H1 (cell line): Measurements from ENCODE around the gene DCUN1D4. TPM values are rescaled to one million over a fixed set of nuclear protein-coding genes. Genes with fewer than 3 reads are reported as not detected.

ENCODE experiments used
- CTCF ChIA-PET: fragments of 300-600 bp; sonication (Branson Sonifier 250); formaldehyde crosslinking; loops from one replicate; lab custom pipeline; 2021; ENCODE audit not compliant: partially characterized antibody; lab: Charles Lee
- POLR2A ChIA-PET: fragments of 300-600 bp; sonication (Branson Sonifier 250); formaldehyde crosslinking; loops from one replicate; lab custom pipeline; 2021; ENCODE audit warnings: inconsistent platforms; ENCODE audit not compliant: partially characterized antibody; lab: Charles Lee
- DNase-seq, 2 experiments: peaks; one replicate each; pipeline versions ENCODE4 v3.0.0 to v3.0.0-alpha.2; 2010 to 2022; ENCODE audit warnings: low spot score in 2 of 2, low read depth in 1 of 2, mixed read lengths in 1 of 2
- FAIRE-seq: peaks from 2 replicates; lab custom pipeline; 2011; peaks lifted over from hg19 to GRCh38; lab: Jason Lieb, UNC
- H2AFZ ChIP-seq: 2 replicates; pipeline ENCODE4 v1.8.1; 2012; ENCODE audit warnings: low read length, inconsistent platforms
- H2AK5ac ChIP-seq: 2 replicates; pipeline ENCODE4 v1.6.1; 2013; ENCODE audit warnings: low read depth, low read length
- H2BK120ac ChIP-seq: replicated peaks from 2 replicates; pipeline ENCODE3; 2013; ENCODE audit warnings: low read depth, low read length, inconsistent platforms
- H2BK12ac ChIP-seq: 2 replicates; pipeline ENCODE4 v1.6.1; 2013; ENCODE audit warnings: low read depth, low read length
- H2BK15ac ChIP-seq: 2 replicates; pipeline ENCODE4 v1.6.1; 2013; ENCODE audit warnings: low read length
- H2BK20ac ChIP-seq: 2 replicates; pipeline ENCODE4 v1.6.1; 2013; ENCODE audit warnings: low read length
- H2BK5ac ChIP-seq: 2 replicates; pipeline ENCODE4 v1.6.1; 2013; ENCODE audit warnings: low read depth, low read length
- H3K14ac ChIP-seq: 2 replicates; pipeline ENCODE4 v1.6.1; 2013; ENCODE audit warnings: inconsistent platforms; ENCODE audit not compliant: insufficient read length
- H3K18ac ChIP-seq: 2 replicates; pipeline ENCODE4 v1.6.1; 2013; ENCODE audit warnings: low read length; ENCODE audit errors: extremely low read depth
- H3K23ac ChIP-seq: 2 replicates; pipeline ENCODE4 v1.6.1; 2013; ENCODE audit warnings: inconsistent platforms; ENCODE audit not compliant: insufficient read length
- H3K23me2 ChIP-seq: 2 replicates; pipeline ENCODE4 v1.6.1; 2013; ENCODE audit warnings: low read depth, low read length
- H3K27ac ChIP-seq: 2 replicates; pipeline ENCODE4 v1.6.1; 2011; ENCODE audit warnings: low read depth, low read length, inconsistent platforms
- H3K27me3 ChIP-seq, 4 experiments: replicated peaks in 1 of 4; 1 replicate in 1 of 4; 2 replicates in 3 of 4; pipeline versions ENCODE4 v1.6.1 to v1.8.1; 2011 to 2013; ENCODE audit warnings: low read length in 3 of 4, mild to moderate bottlenecking in 3 of 4, inconsistent platforms in 2 of 4, mixed read lengths in 2 of 4, moderate library complexity in 1 of 4; ENCODE audit not compliant: control insufficient read depth in 3 of 4, insufficient read depth in 3 of 4; ENCODE audit errors: extremely low read depth in 1 of 4
- H3K36me3 ChIP-seq, 4 experiments: 2 replicates each; pipeline versions ENCODE4 v1.6.1 to v1.8.1; 2011 to 2013; ENCODE audit warnings: mild to moderate bottlenecking in 4 of 4, low read length in 3 of 4, moderate library complexity in 2 of 4, control low read depth in 1 of 4, inconsistent platforms in 1 of 4; ENCODE audit not compliant: insufficient read depth in 4 of 4, control insufficient read depth in 2 of 4
- H3K4ac ChIP-seq: replicated peaks from 2 replicates; pipeline ENCODE3; 2013; ENCODE audit warnings: low read length, low read depth, mixed read lengths, inconsistent platforms; ENCODE audit not compliant: insufficient read length
- H3K4me1 ChIP-seq, 4 experiments: replicated peaks in 1 of 4; 1 replicate in 1 of 4; 2 replicates in 3 of 4; pipeline versions ENCODE4 v1.6.1 to v1.8.1; 2011 to 2013; ENCODE audit warnings: low read length in 3 of 4, inconsistent platforms in 2 of 4, mixed read lengths in 1 of 4; ENCODE audit not compliant: insufficient read depth in 4 of 4, control insufficient read depth in 3 of 4
- H3K4me2 ChIP-seq, 2 experiments: 2 replicates each; pipeline versions ENCODE4 v1.6.1 to v1.8.1; 2011 to 2013; ENCODE audit warnings: low read depth in 2 of 2, low read length in 2 of 2, control low read depth in 1 of 2, inconsistent platforms in 1 of 2, mild to moderate bottlenecking in 1 of 2; ENCODE audit not compliant: insufficient read depth in 1 of 2
- H3K4me3 ChIP-seq, 4 experiments: fragments of 200-600, 300-600 bp in 1 of 4; sonication (generic), shearing (Covaris generic), sonication (Bioruptor Twin) in 1 of 4; 2 replicates each; pipeline versions ENCODE4 v1.5.1 to v1.8.1; 2011 to 2016; ENCODE audit warnings: low read length in 4 of 4, low read depth in 3 of 4, control low read depth in 2 of 4, inconsistent platforms in 2 of 4, mild to moderate bottlenecking in 2 of 4, mixed read lengths in 1 of 4, moderate library complexity in 1 of 4; ENCODE audit not compliant: insufficient read depth in 2 of 4; ENCODE audit errors: extremely low read depth in 1 of 4
- H3K56ac ChIP-seq: replicated peaks from 2 replicates; pipeline ENCODE3; 2013; ENCODE audit warnings: low read depth, mild to moderate bottlenecking, mixed read lengths, low read length, inconsistent platforms; ENCODE audit not compliant: insufficient read length
- H3K79me1 ChIP-seq: 2 replicates; pipeline ENCODE4 v1.6.1; 2013; ENCODE audit warnings: low read depth, low read length, control low read depth
- H3K79me2 ChIP-seq, 2 experiments: 2 replicates each; pipeline versions ENCODE4 v1.6.1 to v1.8.1; 2012 to 2013; ENCODE audit warnings: low read length in 2 of 2, mild to moderate bottlenecking in 2 of 2, inconsistent platforms in 1 of 2; ENCODE audit not compliant: insufficient read depth in 2 of 2, control insufficient read depth in 1 of 2
- H3K9ac ChIP-seq, 4 experiments: replicated peaks in 1 of 4; 1 replicate in 1 of 4; 2 replicates in 3 of 4; pipeline versions ENCODE4 v1.6.1 to v1.8.1; 2011 to 2013; ENCODE audit warnings: low read depth in 3 of 4, low read length in 3 of 4, control low read depth in 2 of 4, mild to moderate bottlenecking in 2 of 4, moderate library complexity in 2 of 4, inconsistent platforms in 1 of 4; ENCODE audit errors: extremely low read depth in 1 of 4
- H3K9me3 ChIP-seq, 2 experiments: 2 replicates each; pipeline versions ENCODE4 v1.6.1 to v1.8.1; 2012 to 2013; ENCODE audit warnings: mild to moderate bottlenecking in 2 of 2, moderate library complexity in 2 of 2, control low read depth in 1 of 2, inconsistent platforms in 1 of 2, low read depth in 1 of 2, low read length in 1 of 2, mixed read lengths in 1 of 2; ENCODE audit not compliant: insufficient read depth in 2 of 2
- H4K20me1 ChIP-seq, 2 experiments: replicated peaks in 1 of 2; 2 replicates each; pipeline versions ENCODE3 to v1.8.1; 2011 to 2013; ENCODE audit warnings: inconsistent platforms in 2 of 2, low read length in 2 of 2, mild to moderate bottlenecking in 1 of 2; ENCODE audit not compliant: insufficient read depth in 2 of 2, control insufficient read depth in 1 of 2
- H4K5ac ChIP-seq: 2 replicates; pipeline ENCODE4 v1.6.1; 2013; ENCODE audit warnings: low read length, low read depth, mixed read lengths, inconsistent platforms; ENCODE audit not compliant: insufficient read length
- H4K8ac ChIP-seq: 2 replicates; pipeline ENCODE4 v1.8.0; 2013; ENCODE audit warnings: mild to moderate bottlenecking, moderate library complexity, low read length, inconsistent platforms; ENCODE audit not compliant: insufficient read depth; ENCODE audit errors: extremely low read depth
- H4K91ac ChIP-seq: replicated peaks from 2 replicates; pipeline ENCODE3; 2013; ENCODE audit warnings: low read length, mixed read lengths, inconsistent platforms; ENCODE audit not compliant: insufficient read length
- KDM1A ChIP-seq: fragments of 200-600, 300-600 bp; sonication (generic); IDR thresholded peaks from 2 replicates; pipeline ENCODE4 v1.7.1; 2016; ENCODE audit warnings: mild to moderate bottlenecking, low read length, borderline replicate concordance
- RAD21 ChIP-seq, 2 experiments: IDR thresholded peaks in 1 of 2; conservative IDR thresholded peaks in 1 of 2; 2 replicates each; pipeline ENCODE4 v1.6.1; 2011; ENCODE audit warnings: low read depth in 2 of 2, low read length in 2 of 2, improper control_type of control experiment in 1 of 2, inconsistent platforms in 1 of 2, mild to moderate bottlenecking in 1 of 2, moderate library complexity in 1 of 2
- WGBS, 2 experiments: shearing (Covaris generic) in 1 of 2; methylation state at CpG; one replicate each; pipeline versions ENCODE4 v1.1.6 to v1.1.7; 2013 to 2015; ENCODE audit warnings: low lambda C conversion rate in 2 of 2, mixed read lengths in 2 of 2, inconsistent platforms in 1 of 2, low coverage in 1 of 2, missing lambda C conversion rate in 1 of 2; ENCODE audit not compliant: insufficient replicate concordance in 2 of 2, insufficient coverage in 1 of 2, insufficient read length in 1 of 2; ENCODE audit errors: extremely low coverage in 1 of 2, missing lambda C conversion rate in 1 of 2; 5-methylcytosine and 5-hydroxymethylcytosine counted together
- polyA plus RNA-seq, 7 experiments: library from polyadenylated mRNA; depleted of rRNA in 3 of 7; stranded (reverse) in 5 of 7; unstranded in 2 of 7; fragments of >200 nt in 5 of 7; fragments of 200-250 nt in 2 of 7; gene quantifications; 1 replicate in 5 of 7; 2 replicates in 1 of 7; 4 replicates in 1 of 7; pipeline versions ENCODE4 v1.2.1 to v1.2.3, GENCODE V29; 2011 to 2013; ENCODE audit warnings: missing spikeins in 2 of 7, mixed read lengths in 2 of 7
- total RNA-seq: library from RNA; stranded (reverse); fragmentation: NEBNext Ultra II Directional; extraction: Animal tissue kit (Norgen Biotek cat#: 25700); gene quantifications from 2 replicates; pipeline ENCODE4 v1.2.1, GENCODE V29; 2021

DCUN1D4 gene
- total and polyA plus RNA-seq, 2 of the 8 experiments (the other 6 are each of a cell fraction or from before 2014, with no cell fraction given): 22.9 to 55.9 TPM

- no peaks in the 10 kb centered on the region for H3K36me3 ChIP-seq
- H3K4me2 ChIP-seq: no peak overlapping the region
- H4K91ac ChIP-seq: no peak overlapping the region
- no peaks in the 10 kb centered on the region for H3K79me2 ChIP-seq
- no peaks in the 10 kb centered on the region for H4K20me1 ChIP-seq
- no peak overlapping the region for H3K14ac ChIP-seq
- no peak overlapping the region for H3K9ac ChIP-seq
- no peak overlapping the region for H2AFZ ChIP-seq
- WGBS, 2 experiments: 76% methylated on average over 4 of the region's 4 CpGs; no CpG with 5 or more reads in 1 of the 2 experiments
- H2BK120ac ChIP-seq: no peak overlapping the region
- H2AK5ac ChIP-seq: no peak overlapping the region
- no peak overlapping the region for H2BK20ac ChIP-seq
- no peak overlapping the region for H4K8ac ChIP-seq
- DNase-seq: no peak
- H3K79me1 ChIP-seq: no peaks in the 10 kb centered on the region
- H3K23me2 ChIP-seq: no peaks in the 10 kb centered on the region
- no peaks in the 10 kb centered on the region; a peak in 1 of 4 replicates for H3K9me3 ChIP-seq
- H3K56ac ChIP-seq: no peak overlapping the region
- no peak overlapping the region for H3K18ac ChIP-seq
- no peak overlapping the region for H3K4me3 ChIP-seq
- FAIRE-seq: no peak
- H2BK12ac ChIP-seq: no peak overlapping the region
- no peak overlapping the region for H3K27ac ChIP-seq
- H4K5ac ChIP-seq: no peak overlapping the region
- H3K23ac ChIP-seq: no peak overlapping the region
- no peak overlapping the region for H2BK5ac ChIP-seq
- ChIA-PET CTCF (no interaction called here), POLR2A (no interaction called here)
- H3K4me1 ChIP-seq: no peaks in the 10 kb centered on the region
- H3K4ac ChIP-seq: no peak overlapping the region
- H2BK15ac ChIP-seq: no peak overlapping the region
- no peaks in the 10 kb centered on the region for H3K27me3 ChIP-seq
- TF ChIP-seq KDM1A: no peak
- no peak for TF ChIP-seq RAD21 (IDR thresholded peaks at IDR 0.05 in 1 of 2, conservative IDR thresholded peaks at IDR 0.05 in 1 of 2; ENCODE audit: low read depth in 2 of 2, low read length in 2 of 2)
These were observed 117.5 kb downstream of the DCUN1D4 start for GRCh38 chr4:51960486-51960885.
